HG03139 (cell line): Measurements from ENCODE around the gene ATP2B2.
"Not testable (repeated sequence)": the region's sequence is repeated elsewhere in the genome, so short reads cannot be mapped to it uniquely, and the experiment has no call there.

ENCODE experiments used
- ATAC-seq: cut with Tn5 transposase; IDR thresholded peaks from one replicate; pipeline ENCODE4 v1.9.1; 2021; ENCODE audit not compliant: unreplicated experiment

Gene ATP2B2

GRCh38 chr3:10505050-10505790 is at the start of gene ATP2B2:
ATP2B2 (minus strand) TSS chr3:10505586; CDS start chr3:10449543, 56,043 bp downstream.
- ATAC-seq, result no peak

- no peak for ATAC-seq
These were observed 49.4 kb upstream of the ATP2B2 start for GRCh38 chr3:10554746-10555145.

- ATAC-seq, result no peak
These were observed 48.8 kb upstream of the ATP2B2 start for GRCh38 chr3:10554236-10554611.

GRCh38 chr3:10553591-10554235 is 48.3 kb upstream of the ATP2B2 start:
- no peak for ATAC-seq

GRCh38 chr3:10552631-10552943 is 47.2 kb upstream of the ATP2B2 start:
- no peak for ATAC-seq

- no peak for ATAC-seq
These were observed 46.6 kb upstream of the ATP2B2 start for GRCh38 chr3:10551821-10552630.

- ATAC-seq, result no peak
These were observed 45.8 kb upstream of the ATP2B2 start for GRCh38 chr3:10551139-10551538.

- ATAC-seq, result no peak
These were observed 45.3 kb upstream of the ATP2B2 start for GRCh38 chr3:10550705-10551104.

GRCh38 chr3:10549617-10550230 is 44.3 kb upstream of the ATP2B2 start:
- ATAC-seq, result no peak

- ATAC-seq, result no peak
These were observed 43.6 kb upstream of the ATP2B2 start for GRCh38 chr3:10548992-10549391.

GRCh38 chr3:10547841-10548783 is 42.7 kb upstream of the ATP2B2 start:
- no peak for ATAC-seq

- no peak for ATAC-seq
These were observed 42.0 kb upstream of the ATP2B2 start for GRCh38 chr3:10547413-10547812.

GRCh38 chr3:10546820-10547263 is 41.5 kb upstream of the ATP2B2 start:
- no peak for ATAC-seq

GRCh38 chr3:10546181-10546624 is 40.8 kb upstream of the ATP2B2 start:
- ATAC-seq, result no peak

- ATAC-seq, result no peak
These were observed 37.1 kb upstream of the ATP2B2 start for GRCh38 chr3:10542518-10542917.

GRCh38 chr3:10540347-10540746 is 35.0 kb upstream of the ATP2B2 start:
- not testable (repeated sequence) for ATAC-seq

- no peak for ATAC-seq
These were observed 28.7 kb upstream of the ATP2B2 start for GRCh38 chr3:10534066-10534465.

- ATAC-seq, result no peak
These were observed 28.3 kb upstream of the ATP2B2 start for GRCh38 chr3:10533737-10534023.

- no peak for ATAC-seq
These were observed 27.8 kb upstream of the ATP2B2 start for GRCh38 chr3:10532939-10533736.

GRCh38 chr3:10531031-10531430 is 25.6 kb upstream of the ATP2B2 start:
- ATAC-seq, result no peak
